RWPE2 (cell line): ENCODE data around the gene CDH6.

Experiments used
- ATAC-seq: fragments of 200-7000 bp; cut with Tn5 transposase; 3 replicates; pipeline ENCODE4 v1.9.1; 2021; ENCODE audit warnings: low read depth
- DNase-seq: peaks from one replicate; pipeline ENCODE4 v3.0.0-alpha.2; 2020; ENCODE audit warnings: low spot score
- H3K27ac ChIP-seq: fragments of 450-650 bp; 2 replicates; pipeline ENCODE4 v1.5.1; 2017; ENCODE audit warnings: mild to moderate bottlenecking; ENCODE audit not compliant: poor library complexity, severe bottlenecking
- H3K27me3 ChIP-seq: fragments of 250-450 bp; sonication (Bioruptor Pico); 2 replicates; pipeline ENCODE4 v1.5.1; 2021; ENCODE audit warnings: mild to moderate bottlenecking, moderate library complexity; ENCODE audit not compliant: insufficient read depth, poor library complexity, severe bottlenecking
- H3K36me3 ChIP-seq: fragments of 250-450 bp; sonication (Bioruptor Pico); 2 replicates; pipeline ENCODE4 v1.5.1; 2020; ENCODE audit warnings: low read depth, mild to moderate bottlenecking, moderate library complexity
- H3K4me1 ChIP-seq: fragments of 250-450 bp; sonication (Bioruptor Pico); 2 replicates; pipeline ENCODE4 v1.5.1; 2021; ENCODE audit warnings: mild to moderate bottlenecking, moderate library complexity; ENCODE audit not compliant: insufficient read depth, poor library complexity, severe bottlenecking
- H3K4me3 ChIP-seq: fragments of 250-450 bp; sonication (Bioruptor Pico); 2 replicates; pipeline ENCODE4 v1.5.1; 2021; ENCODE audit warnings: mild to moderate bottlenecking, moderate library complexity; ENCODE audit not compliant: severe bottlenecking
- H3K9me3 ChIP-seq: fragments of 250-450 bp; sonication (Bioruptor Pico); 2 replicates; pipeline ENCODE4 v1.5.1; 2021; ENCODE audit warnings: mild to moderate bottlenecking, moderate library complexity; ENCODE audit not compliant: severe bottlenecking
- TF ChIP-seq, protein P1 (sequence below): fragments of 450-650 bp; IDR thresholded peaks from one replicate; pipeline ENCODE4 v1.5.1; 2017; ENCODE audit warnings: mild to moderate bottlenecking, moderate library complexity; ENCODE audit not compliant: poor library complexity, severe bottlenecking

Gene CDH6

GRCh38 chr5:31366941-31367340, 173.5 kb downstream of the CDH6 start:
- DNase-seq: no peak
- Histone ChIP-seq H3K9me3 (no peaks in the 10 kb centered on the region), H3K27me3 (peaks cover 4% of the 10 kb centered on the region), H3K36me3 (no peaks in the 10 kb centered on the region), H3K4me3 (no peak overlapping the region), H3K4me1 (no peaks in the 10 kb centered on the region), H3K27ac (no peak overlapping the region)
- TF ChIP-seq, protein P1, sequence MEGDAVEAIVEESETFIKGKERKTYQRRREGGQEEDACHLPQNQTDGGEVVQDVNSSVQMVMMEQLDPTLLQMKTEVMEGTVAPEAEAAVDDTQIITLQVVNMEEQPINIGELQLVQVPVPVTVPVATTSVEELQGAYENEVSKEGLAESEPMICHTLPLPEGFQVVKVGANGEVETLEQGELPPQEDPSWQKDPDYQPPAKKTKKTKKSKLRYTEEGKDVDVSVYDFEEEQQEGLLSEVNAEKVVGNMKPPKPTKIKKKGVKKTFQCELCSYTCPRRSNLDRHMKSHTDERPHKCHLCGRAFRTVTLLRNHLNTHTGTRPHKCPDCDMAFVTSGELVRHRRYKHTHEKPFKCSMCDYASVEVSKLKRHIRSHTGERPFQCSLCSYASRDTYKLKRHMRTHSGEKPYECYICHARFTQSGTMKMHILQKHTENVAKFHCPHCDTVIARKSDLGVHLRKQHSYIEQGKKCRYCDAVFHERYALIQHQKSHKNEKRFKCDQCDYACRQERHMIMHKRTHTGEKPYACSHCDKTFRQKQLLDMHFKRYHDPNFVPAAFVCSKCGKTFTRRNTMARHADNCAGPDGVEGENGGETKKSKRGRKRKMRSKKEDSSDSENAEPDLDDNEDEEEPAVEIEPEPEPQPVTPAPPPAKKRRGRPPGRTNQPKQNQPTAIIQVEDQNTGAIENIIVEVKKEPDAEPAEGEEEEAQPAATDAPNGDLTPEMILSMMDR: no peak
- no peak for ATAC-seq

DNA sequence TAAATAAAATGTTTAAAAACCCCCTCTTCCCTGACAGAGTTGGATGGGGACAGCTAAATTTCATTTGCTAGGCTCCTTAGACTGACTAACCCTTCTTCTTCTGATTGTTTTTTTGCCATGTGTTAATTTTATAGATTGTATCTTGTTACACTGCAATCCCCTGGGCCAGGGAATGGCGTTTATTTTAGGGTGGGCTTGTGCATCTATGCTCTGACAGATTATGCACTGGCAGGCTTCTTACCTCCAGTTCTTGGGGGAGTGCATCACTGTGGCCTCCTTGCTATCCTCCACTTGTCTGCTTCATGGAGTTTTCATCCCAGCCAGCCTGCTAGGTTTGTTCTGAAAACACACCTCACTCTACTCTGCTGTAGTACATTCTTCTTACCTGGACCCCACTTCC, 178.6 kb downstream of the CDH6 start:
- H3K27ac ChIP-seq: no peak overlapping the region
- H3K4me3 ChIP-seq: no peak overlapping the region
- peaks cover 4% of the 10 kb centered on the region for H3K27me3 ChIP-seq
- TF ChIP-seq, protein P1: no peak
- H3K9me3 ChIP-seq: no peaks in the 10 kb centered on the region
- DNase-seq (no peak), ATAC-seq (no peak)
- H3K36me3 ChIP-seq: no peaks in the 10 kb centered on the region
- no peaks in the 10 kb centered on the region for H3K4me1 ChIP-seq

DNA sequence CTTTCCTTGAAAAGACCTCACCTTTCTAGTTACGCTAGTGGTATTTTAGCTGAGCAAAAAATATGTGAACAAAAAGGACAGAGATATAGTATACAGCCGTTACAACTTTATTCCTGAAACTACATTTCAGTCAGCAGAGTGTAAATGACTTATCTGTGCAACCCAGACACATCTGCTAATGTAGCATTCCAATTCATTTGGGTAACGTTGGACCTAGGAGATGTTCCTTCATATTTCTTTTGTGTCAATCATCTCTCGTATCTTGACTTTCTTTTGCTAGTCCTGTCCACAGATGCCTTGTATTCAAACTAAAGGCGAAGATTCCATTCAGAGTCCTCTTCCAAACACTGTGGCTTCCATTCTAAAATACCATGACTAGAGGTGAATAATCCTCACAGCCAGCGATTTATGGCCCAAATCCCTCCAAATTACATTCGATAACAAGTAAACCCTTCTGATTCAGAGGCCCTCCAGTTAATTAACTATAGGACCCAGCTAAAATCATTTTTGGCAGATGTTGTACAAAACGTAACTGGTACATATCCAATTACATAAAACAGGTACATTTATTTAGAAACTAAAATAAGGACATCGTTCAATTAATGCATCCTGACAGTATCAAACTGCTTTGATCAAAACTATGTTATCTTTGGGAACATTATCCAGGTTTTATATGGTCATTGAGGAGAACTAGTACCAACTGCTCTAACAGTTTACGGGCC, 182.7 kb downstream of the CDH6 start:
- DNase-seq: no peak
- no peak overlapping the region for H3K4me3 ChIP-seq
- TF ChIP-seq, protein P1: no peak
- H3K9me3 ChIP-seq: no peaks in the 10 kb centered on the region
- ATAC-seq: no peak
- H3K4me1 ChIP-seq: no peaks in the 10 kb centered on the region
- H3K36me3 ChIP-seq: no peaks in the 10 kb centered on the region
- H3K27ac ChIP-seq: no peak overlapping the region
- H3K27me3 ChIP-seq: peaks cover 4% of the 10 kb centered on the region

DNA sequence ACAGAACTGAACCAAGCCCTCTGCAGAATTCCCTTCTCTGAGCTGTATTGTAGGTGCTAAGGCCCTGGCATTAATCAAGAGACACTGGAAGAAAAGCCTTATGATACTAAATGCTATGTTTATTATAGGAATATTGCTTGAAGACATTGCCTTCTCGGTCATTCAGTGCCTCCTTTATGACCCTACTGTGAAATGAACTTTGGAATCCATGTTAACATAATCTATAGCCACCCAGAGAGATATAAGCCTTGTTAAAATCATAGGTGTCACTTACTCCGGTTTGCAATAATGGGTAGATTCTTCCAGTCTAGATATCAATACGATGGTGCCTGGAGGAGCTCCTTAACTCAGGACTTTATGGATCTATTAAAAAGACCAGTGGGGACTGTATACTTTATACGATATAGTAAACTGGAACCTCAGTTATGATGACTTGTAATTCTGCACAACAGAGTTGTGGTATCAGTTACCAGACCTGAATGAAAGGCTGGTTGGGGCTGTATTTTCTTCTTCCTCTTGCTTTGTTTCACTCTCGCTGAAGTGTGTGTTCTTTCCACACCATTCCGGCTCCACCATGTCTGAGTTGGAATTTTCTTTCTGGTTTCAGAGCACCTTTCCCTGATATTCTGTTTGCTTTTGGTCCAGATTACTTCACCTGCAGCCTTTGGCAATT, 183.9 kb downstream of the CDH6 start:
- DNase-seq (no peak), ATAC-seq (no peak)
- Histone ChIP-seq H3K4me1 (no peaks in the 10 kb centered on the region), H3K27me3 (no peaks in the 10 kb centered on the region), H3K9me3 (no peaks in the 10 kb centered on the region), H3K36me3 (no peaks in the 10 kb centered on the region), H3K27ac (no peak overlapping the region), H3K4me3 (no peak overlapping the region)
- TF ChIP-seq, protein P1: no peak

GRCh38 chr5:31378136-31378535, 184.7 kb downstream of the CDH6 start:
- no peaks in the 10 kb centered on the region for H3K36me3 ChIP-seq
- no peak for ATAC-seq
- H3K27me3 ChIP-seq: no peaks in the 10 kb centered on the region
- H3K4me3 ChIP-seq: no peak overlapping the region
- no peak for DNase-seq
- H3K4me1 ChIP-seq: no peaks in the 10 kb centered on the region
- no peaks in the 10 kb centered on the region for H3K9me3 ChIP-seq
- TF ChIP-seq, protein P1: no peak
- no peak overlapping the region for H3K27ac ChIP-seq
